ENCODE data around the gene MYPN.

Gene MYPN

GRCh38 chr10:68132391-68132790, 23.1 kb downstream of the MYPN start:
- Histone ChIP-seq H3K27ac (ENCODE audit: low read depth in 2 of 2, low read length in 2 of 2) (no peak overlapping the region), H3K4me3 (ENCODE audit: low read length in 2 of 2) (no peak overlapping the region), H3K36me3 (ENCODE audit: control insufficient read depth in 2 of 2, insufficient read depth in 2 of 2, low read length in 2 of 2) (no peaks in the 10 kb centered on the region), H3K9ac (ENCODE audit: low read depth in 1 of 2, low read length in 2 of 2) (no peak overlapping the region), H3K27me3 (ENCODE audit: control insufficient read depth in 2 of 2, insufficient read depth in 2 of 2, low read length in 2 of 2) (peaks cover 0 to 2% of the 10 kb centered on the region in 2 donors), H3K4me1 (ENCODE audit: control insufficient read depth in 2 of 2, insufficient read depth in 2 of 2, low read length in 2 of 2) (peaks cover 8 to 13% of the 10 kb centered on the region in 2 donors), H3K9me3 (ENCODE audit: control insufficient read depth in 2 of 2, low read length in 2 of 2) (no peaks in the 10 kb centered on the region)

- no peak overlapping the region for H3K4me3 ChIP-seq (ENCODE audit: low read length in 2 of 2)
- no peak overlapping the region for H3K9ac ChIP-seq (ENCODE audit: low read depth in 1 of 2, low read length in 2 of 2)
- no peaks in the 10 kb centered on the region for H3K36me3 ChIP-seq (ENCODE audit: control insufficient read depth in 2 of 2, insufficient read depth in 2 of 2, low read length in 2 of 2)
- peaks cover 8 to 13% of the 10 kb centered on the region in 2 donors for H3K4me1 ChIP-seq (ENCODE audit: control insufficient read depth in 2 of 2, insufficient read depth in 2 of 2, low read length in 2 of 2)
- H3K27me3 ChIP-seq (ENCODE audit: control insufficient read depth in 2 of 2, insufficient read depth in 2 of 2, low read length in 2 of 2) = peaks cover 0 to 2% of the 10 kb centered on the region in 2 donors
- H3K9me3 ChIP-seq (ENCODE audit: control insufficient read depth in 2 of 2, low read length in 2 of 2) = no peaks in the 10 kb centered on the region
- no peak overlapping the region for H3K27ac ChIP-seq (ENCODE audit: low read depth in 2 of 2, low read length in 2 of 2)
Observed at GRCh38 chr10:68133523-68133922, 24.2 kb downstream of the MYPN start.

GRCh38 chr10:68135362-68135761, 26.1 kb downstream of the MYPN start:
- peaks cover 0 to 2% of the 10 kb centered on the region in 2 donors for H3K27me3 ChIP-seq (ENCODE audit: control insufficient read depth in 2 of 2, insufficient read depth in 2 of 2, low read length in 2 of 2)
- peaks cover 8 to 13% of the 10 kb centered on the region in 2 donors for H3K4me1 ChIP-seq (ENCODE audit: control insufficient read depth in 2 of 2, insufficient read depth in 2 of 2, low read length in 2 of 2)
- H3K9me3 ChIP-seq (ENCODE audit: control insufficient read depth in 2 of 2, low read length in 2 of 2) = no peaks in the 10 kb centered on the region
- H3K27ac ChIP-seq (ENCODE audit: low read depth in 2 of 2, low read length in 2 of 2) = peak overlapping the region; percentile 2 to 38
- H3K36me3 ChIP-seq (ENCODE audit: control insufficient read depth in 2 of 2, insufficient read depth in 2 of 2, low read length in 2 of 2) = no peaks in the 10 kb centered on the region
- H3K4me3 ChIP-seq (ENCODE audit: low read length in 2 of 2) = no peak overlapping the region
- H3K9ac ChIP-seq (ENCODE audit: low read depth in 1 of 2, low read length in 2 of 2) = no peak overlapping the region

- Histone ChIP-seq H3K9me3 (ENCODE audit: control insufficient read depth in 2 of 2, low read length in 2 of 2) (no peaks in the 10 kb centered on the region), H3K36me3 (ENCODE audit: control insufficient read depth in 2 of 2, insufficient read depth in 2 of 2, low read length in 2 of 2) (no peaks in the 10 kb centered on the region), H3K27me3 (ENCODE audit: control insufficient read depth in 2 of 2, insufficient read depth in 2 of 2, low read length in 2 of 2) (peaks cover 0 to 2% of the 10 kb centered on the region in 2 donors), H3K4me3 (ENCODE audit: low read length in 2 of 2) (no peak overlapping the region), H3K4me1 (ENCODE audit: control insufficient read depth in 2 of 2, insufficient read depth in 2 of 2, low read length in 2 of 2) (peaks cover 8 to 13% of the 10 kb centered on the region in 2 donors), H3K27ac (ENCODE audit: low read depth in 2 of 2, low read length in 2 of 2) (peak overlapping the region; percentile 50 to 66), H3K9ac (ENCODE audit: low read depth in 1 of 2, low read length in 2 of 2) (no peak overlapping the region)
Observed at GRCh38 chr10:68135922-68136792, 26.9 kb downstream of the MYPN start.

- Histone ChIP-seq H3K4me1 (ENCODE audit: control insufficient read depth in 2 of 2, insufficient read depth in 2 of 2, low read length in 2 of 2) (peaks cover 8 to 13% of the 10 kb centered on the region in 2 donors), H3K27me3 (ENCODE audit: control insufficient read depth in 2 of 2, insufficient read depth in 2 of 2, low read length in 2 of 2) (peaks cover 0 to 2% of the 10 kb centered on the region in 2 donors), H3K9ac (ENCODE audit: low read depth in 1 of 2, low read length in 2 of 2) (no peak overlapping the region), H3K4me3 (ENCODE audit: low read length in 2 of 2) (no peak overlapping the region), H3K27ac (ENCODE audit: low read depth in 2 of 2, low read length in 2 of 2) (no peak overlapping the region), H3K9me3 (ENCODE audit: control insufficient read depth in 2 of 2, low read length in 2 of 2) (no peaks in the 10 kb centered on the region), H3K36me3 (ENCODE audit: control insufficient read depth in 2 of 2, insufficient read depth in 2 of 2, low read length in 2 of 2) (no peaks in the 10 kb centered on the region)
Observed at GRCh38 chr10:68137171-68137570, 27.9 kb downstream of the MYPN start.

- Histone ChIP-seq H3K4me3 (ENCODE audit: low read length in 2 of 2) (no peak overlapping the region), H3K9ac (ENCODE audit: low read depth in 1 of 2, low read length in 2 of 2) (no peak overlapping the region), H3K27ac (ENCODE audit: low read depth in 2 of 2, low read length in 2 of 2) (no peak overlapping the region), H3K36me3 (ENCODE audit: control insufficient read depth in 2 of 2, insufficient read depth in 2 of 2, low read length in 2 of 2) (no peaks in the 10 kb centered on the region), H3K9me3 (ENCODE audit: control insufficient read depth in 2 of 2, low read length in 2 of 2) (no peaks in the 10 kb centered on the region), H3K27me3 (ENCODE audit: control insufficient read depth in 2 of 2, insufficient read depth in 2 of 2, low read length in 2 of 2) (peaks cover 0 to 2% of the 10 kb centered on the region in 2 donors), H3K4me1 (ENCODE audit: control insufficient read depth in 2 of 2, insufficient read depth in 2 of 2, low read length in 2 of 2) (peaks cover 8 to 13% of the 10 kb centered on the region in 2 donors)
Observed at GRCh38 chr10:68138526-68138925, 29.2 kb downstream of the MYPN start.

DNA sequence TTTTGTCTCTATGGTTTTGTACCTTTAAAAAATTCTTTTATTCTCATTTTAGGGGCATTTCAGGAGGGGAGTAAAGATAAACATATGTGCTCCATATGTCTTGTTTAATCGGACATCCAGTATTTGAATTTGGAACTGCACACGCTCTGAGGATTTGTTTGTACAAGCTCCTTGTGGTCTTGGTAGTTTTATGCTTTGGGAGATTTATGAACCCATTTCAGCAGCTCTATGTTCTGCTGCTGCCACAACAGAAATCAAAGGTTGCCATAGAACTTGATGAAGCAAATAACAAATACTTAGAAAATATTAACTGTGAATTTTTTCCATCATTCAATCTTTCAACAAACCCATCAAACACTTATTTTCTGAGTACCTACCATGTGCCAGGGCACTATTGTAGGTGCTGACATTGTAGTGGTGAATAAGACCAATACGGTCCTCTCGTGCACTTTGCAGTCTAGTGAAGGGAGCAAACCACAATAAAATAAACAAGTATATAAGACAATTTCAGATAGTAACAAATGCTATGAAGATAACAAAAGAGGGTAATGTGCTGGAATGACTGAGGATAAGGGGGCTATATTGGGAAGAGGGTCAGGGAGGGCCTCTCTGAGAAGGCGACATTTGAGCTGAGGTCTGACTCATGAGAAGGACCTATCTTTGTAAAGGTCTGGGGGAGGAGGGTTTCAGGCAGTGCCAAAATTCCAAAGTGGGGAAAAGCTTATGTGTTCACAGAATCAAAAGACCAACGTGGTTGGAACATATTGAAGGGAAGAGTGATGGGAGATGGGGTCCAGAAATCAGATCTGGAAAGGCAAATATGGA, 30.4 kb downstream of the MYPN start:
- no peak overlapping the region for H3K4me3 ChIP-seq (ENCODE audit: low read length in 2 of 2)
- H3K4me1 ChIP-seq (ENCODE audit: control insufficient read depth in 2 of 2, insufficient read depth in 2 of 2, low read length in 2 of 2) = peaks cover 8 to 13% of the 10 kb centered on the region in 2 donors
- H3K27me3 ChIP-seq (ENCODE audit: control insufficient read depth in 2 of 2, insufficient read depth in 2 of 2, low read length in 2 of 2) = no peaks in the 10 kb centered on the region
- H3K9ac ChIP-seq (ENCODE audit: low read depth in 1 of 2, low read length in 2 of 2) = no peak overlapping the region
- H3K9me3 ChIP-seq (ENCODE audit: control insufficient read depth in 2 of 2, low read length in 2 of 2) = no peaks in the 10 kb centered on the region
- H3K36me3 ChIP-seq (ENCODE audit: control insufficient read depth in 2 of 2, insufficient read depth in 2 of 2, low read length in 2 of 2) = no peaks in the 10 kb centered on the region
- no peak overlapping the region for H3K27ac ChIP-seq (ENCODE audit: low read depth in 2 of 2, low read length in 2 of 2)

GRCh38 chr10:68142761-68143160, 33.5 kb downstream of the MYPN start:
- no peak overlapping the region for H3K9ac ChIP-seq (ENCODE audit: low read depth in 1 of 2, low read length in 2 of 2)
- no peaks in the 10 kb centered on the region for H3K36me3 ChIP-seq (ENCODE audit: control insufficient read depth in 2 of 2, insufficient read depth in 2 of 2, low read length in 2 of 2)
- no peak overlapping the region for H3K27ac ChIP-seq (ENCODE audit: low read depth in 2 of 2, low read length in 2 of 2)
- no peaks in the 10 kb centered on the region for H3K4me1 ChIP-seq (ENCODE audit: control insufficient read depth in 2 of 2, insufficient read depth in 2 of 2, low read length in 2 of 2)
- no peaks in the 10 kb centered on the region for H3K27me3 ChIP-seq (ENCODE audit: control insufficient read depth in 2 of 2, insufficient read depth in 2 of 2, low read length in 2 of 2)
- no peak overlapping the region for H3K4me3 ChIP-seq (ENCODE audit: low read length in 2 of 2)
- H3K9me3 ChIP-seq (ENCODE audit: control insufficient read depth in 2 of 2, low read length in 2 of 2) = no peaks in the 10 kb centered on the region

- Histone ChIP-seq H3K27me3 (ENCODE audit: control insufficient read depth in 2 of 2, insufficient read depth in 2 of 2, low read length in 2 of 2) (no peaks in the 10 kb centered on the region), H3K4me3 (ENCODE audit: low read length in 2 of 2) (no peak overlapping the region), H3K36me3 (ENCODE audit: control insufficient read depth in 2 of 2, insufficient read depth in 2 of 2, low read length in 2 of 2) (no peaks in the 10 kb centered on the region), H3K27ac (ENCODE audit: low read depth in 2 of 2, low read length in 2 of 2) (no peak overlapping the region), H3K9ac (ENCODE audit: low read depth in 1 of 2, low read length in 2 of 2) (no peak overlapping the region), H3K9me3 (ENCODE audit: control insufficient read depth in 2 of 2, low read length in 2 of 2) (no peaks in the 10 kb centered on the region), H3K4me1 (ENCODE audit: control insufficient read depth in 2 of 2, insufficient read depth in 2 of 2, low read length in 2 of 2) (no peaks in the 10 kb centered on the region)
Observed at GRCh38 chr10:68144709-68145108, 35.4 kb downstream of the MYPN start.

- Histone ChIP-seq H3K36me3 (ENCODE audit: control insufficient read depth in 2 of 2, insufficient read depth in 2 of 2, low read length in 2 of 2) (no peaks in the 10 kb centered on the region), H3K4me3 (ENCODE audit: low read length in 2 of 2) (no peak overlapping the region), H3K27ac (ENCODE audit: low read depth in 2 of 2, low read length in 2 of 2) (no peak overlapping the region), H3K9ac (ENCODE audit: low read depth in 1 of 2, low read length in 2 of 2) (no peak overlapping the region), H3K9me3 (ENCODE audit: control insufficient read depth in 2 of 2, low read length in 2 of 2) (no peaks in the 10 kb centered on the region), H3K4me1 (ENCODE audit: control insufficient read depth in 2 of 2, insufficient read depth in 2 of 2, low read length in 2 of 2) (no peaks in the 10 kb centered on the region), H3K27me3 (ENCODE audit: control insufficient read depth in 2 of 2, insufficient read depth in 2 of 2, low read length in 2 of 2) (no peaks in the 10 kb centered on the region)
Observed at GRCh38 chr10:68145705-68146104, 36.4 kb downstream of the MYPN start.
